Activated naive CD8-positive, alpha-beta T cell treated with anti-CD3 and anti-CD28 coated beads, Interleukin-2, amount 10 ng/mL, durations not matched to agents 7 days and 5 days (primary cell): Measurements from ENCODE around the gene BACH2. TPM values are rescaled to one million over a fixed set of nuclear protein-coding genes. Genes with fewer than 3 reads are reported as not detected.
A peak's percentile ranks its signal among the peaks of the same experiment; 100 is the strongest.

Experiments used
- ATAC-seq: fragments of 150-1000 bp; cut with Tn5 transposase; one replicate; pipeline ENCODE4 v1.10.0; 2021; ENCODE audit warnings: low read depth, moderate library complexity
- POLR2A ChIA-PET: fragments of 350-600 bp; sonication (Branson Sonifier 250); formaldehyde crosslinking; loops from one replicate; lab custom pipeline; 2021; ENCODE audit warnings: antibody characterized with exemption; lab: Charles Lee
- DNase-seq: peaks from one replicate; pipeline ENCODE4 v3.0.0; 2021
- H3K27ac Mint-ChIP-seq: one replicate; pipeline ENCODE4 v1.8.0; 2022; ENCODE audit warnings: mild to moderate bottlenecking, mixed read lengths
- H3K27me3 Mint-ChIP-seq: one replicate; pipeline ENCODE4 v1.8.0; 2022; ENCODE audit warnings: mild to moderate bottlenecking, moderate library complexity, mixed read lengths
- H3K36me3 Mint-ChIP-seq: one replicate; pipeline ENCODE4 v1.8.0; 2021; ENCODE audit warnings: mild to moderate bottlenecking, mixed read lengths
- H3K4me1 Mint-ChIP-seq: one replicate; pipeline ENCODE4 v1.8.0; 2021; ENCODE audit warnings: mixed read lengths
- H3K4me3 Mint-ChIP-seq: one replicate; pipeline ENCODE4 v1.8.0; 2022; ENCODE audit warnings: mild to moderate bottlenecking, moderate library complexity, mixed read lengths
- H3K9me3 Mint-ChIP-seq: one replicate; pipeline ENCODE4 v1.8.0; 2021; ENCODE audit warnings: mixed read lengths
- total RNA-seq, 2 experiments: library from RNA; stranded (reverse); gene quantifications; one replicate each; pipeline ENCODE4 v1.2.3, GENCODE V29; 2021

BACH2 gene
- total RNA-seq, 2 experiments from 2014 or later: 61.7 to 65.8 TPM

DNA sequence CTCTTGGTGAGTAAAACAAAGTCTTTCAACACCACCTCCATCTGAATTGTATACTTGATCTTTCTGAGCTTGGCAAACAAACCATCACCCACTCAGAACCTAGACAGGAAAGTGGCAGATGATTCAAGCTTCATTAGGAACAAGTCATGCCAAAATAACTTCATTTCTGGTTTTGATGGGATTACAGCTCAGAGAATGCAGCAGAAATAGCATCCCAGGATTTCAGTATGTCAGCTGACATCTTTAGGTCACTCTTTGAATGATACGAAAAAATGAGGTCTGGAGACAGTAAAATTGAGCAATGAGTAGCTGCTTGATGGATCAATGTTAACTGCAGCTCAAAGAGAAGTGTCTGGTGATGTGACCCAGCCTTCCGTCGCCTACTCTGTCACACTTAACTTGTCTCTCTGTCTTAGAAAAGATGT, 310.0 kb downstream of the BACH2 start:
- POLR2A ChIA-PET: no interaction called here
- Mint-ChIP-seq H3K27ac (peak overlapping the region; percentile 27), H3K9me3 (no peaks in the 10 kb centered on the region), H3K4me1 (peaks cover 62% of the 10 kb centered on the region), H3K4me3 (no peak overlapping the region), H3K36me3 (peaks cover 50% of the 10 kb centered on the region), H3K27me3 (no peaks in the 10 kb centered on the region)
- ATAC-seq: no peak
- DNase-seq: no peak

DNA sequence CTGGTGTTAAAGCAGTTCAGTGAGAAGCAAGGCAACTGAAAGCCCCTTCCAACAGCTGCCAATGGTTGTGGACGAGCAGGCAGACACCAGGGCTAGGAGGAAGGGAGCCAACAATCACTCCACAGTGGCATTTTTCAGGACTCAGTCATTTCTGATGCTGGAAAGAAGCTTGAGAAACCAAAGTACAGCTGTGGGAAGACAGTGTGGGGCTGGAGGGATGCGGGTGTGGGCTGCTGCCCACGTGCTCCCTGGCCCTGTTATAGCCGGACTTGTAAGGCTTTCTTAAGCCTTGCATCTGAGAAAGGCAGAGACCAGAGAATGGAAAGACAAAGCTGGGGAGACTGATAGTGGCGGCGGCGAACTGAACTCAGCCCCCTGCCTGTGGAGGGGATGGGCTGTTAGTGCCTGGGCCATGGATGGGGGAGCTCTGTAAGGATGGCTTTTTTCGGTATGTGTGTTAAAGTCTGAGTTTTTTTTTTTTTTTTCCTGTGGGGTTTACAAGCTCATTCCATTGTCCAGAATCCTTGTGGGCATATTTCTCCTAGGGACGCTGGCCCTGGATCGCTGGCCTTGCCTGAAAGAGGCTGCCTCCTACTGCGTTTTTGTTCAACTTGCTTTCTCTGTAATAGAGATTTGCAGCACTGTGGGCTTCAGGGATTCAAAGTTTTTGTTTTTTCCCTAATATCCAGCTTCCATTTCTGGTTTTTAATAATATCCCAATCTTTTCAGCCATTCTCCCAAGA, 310.7 kb downstream of the BACH2 start:
- Mint-ChIP-seq H3K27me3 (no peaks in the 10 kb centered on the region), H3K4me1 (peaks cover 63% of the 10 kb centered on the region), H3K36me3 (peaks cover 52% of the 10 kb centered on the region), H3K9me3 (no peaks in the 10 kb centered on the region), H3K27ac (peak overlapping the region; percentile 9), H3K4me3 (no peak overlapping the region)
- ATAC-seq: no peak
- POLR2A ChIA-PET: no interaction called here
- no peak for DNase-seq

DNA sequence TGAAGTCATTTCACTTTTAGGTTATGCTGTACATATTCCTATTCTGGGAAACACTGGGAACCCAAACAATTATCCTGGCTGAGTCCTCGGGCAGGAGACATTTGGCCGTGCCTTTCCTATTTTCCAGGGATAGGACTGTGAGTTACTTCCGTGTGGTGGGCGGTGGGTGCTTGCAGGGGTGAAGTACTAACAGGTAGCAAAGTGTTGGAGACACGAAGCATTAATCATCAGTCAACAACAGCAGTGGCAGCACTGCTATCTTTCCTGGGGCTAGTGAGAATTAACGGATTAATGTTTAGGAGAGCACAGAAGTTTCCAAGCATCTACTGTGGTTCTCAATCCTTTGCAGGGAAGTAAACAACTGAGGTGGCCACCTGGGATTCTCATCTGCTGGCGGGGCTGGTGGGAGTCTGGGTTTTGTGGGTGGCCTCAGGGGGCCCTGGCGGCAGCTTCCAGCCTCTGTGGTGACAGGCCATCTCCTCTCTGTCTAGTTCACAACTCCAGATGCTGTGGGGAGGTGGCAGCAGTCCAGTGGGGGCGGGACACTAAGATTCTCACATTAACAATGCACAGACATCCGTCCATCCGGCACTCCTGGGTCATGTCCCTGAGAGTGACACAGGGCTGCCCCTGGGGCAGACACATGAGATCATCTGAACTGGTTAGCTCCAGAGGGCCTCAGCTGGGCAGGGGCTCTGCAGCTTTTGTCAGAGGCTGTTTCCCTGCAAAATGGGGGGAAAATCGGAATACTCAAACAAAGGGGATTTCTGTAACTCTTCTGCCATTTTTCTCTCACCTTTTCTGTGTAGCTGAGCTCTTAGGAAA, 311.5 kb downstream of the BACH2 start:
- POLR2A ChIA-PET: no interaction called here
- no peaks in the 10 kb centered on the region for H3K9me3 Mint-ChIP-seq
- H3K4me3 Mint-ChIP-seq: no peak overlapping the region
- peaks cover 58% of the 10 kb centered on the region for H3K4me1 Mint-ChIP-seq
- DNase-seq: no peak
- H3K36me3 Mint-ChIP-seq: peaks cover 50% of the 10 kb centered on the region
- ATAC-seq: peak; percentile 32
- no peaks in the 10 kb centered on the region for H3K27me3 Mint-ChIP-seq
- H3K27ac Mint-ChIP-seq: peak overlapping the region; percentile 5

DNA sequence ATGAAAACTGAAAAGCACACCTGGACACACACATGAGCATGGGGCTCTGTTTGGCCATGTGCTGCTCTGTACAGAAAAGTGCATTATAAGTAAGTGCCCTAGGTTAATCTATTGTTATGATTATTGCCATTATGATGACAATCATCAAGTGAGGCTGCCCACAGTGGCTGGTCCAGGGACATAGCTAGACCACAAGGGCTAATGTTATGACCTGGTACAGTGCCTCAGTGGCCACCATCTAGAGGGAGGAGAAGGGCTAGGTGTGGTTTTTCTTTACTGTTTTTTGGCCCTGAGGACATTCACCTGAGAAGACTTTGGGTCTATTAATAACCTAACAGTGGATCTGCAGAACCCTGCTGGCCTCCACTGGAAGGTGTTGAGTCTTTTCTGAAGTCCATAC, 316.3 kb downstream of the BACH2 start:
- H3K4me1 Mint-ChIP-seq: peaks cover 36% of the 10 kb centered on the region
- no peaks in the 10 kb centered on the region for H3K27me3 Mint-ChIP-seq
- DNase-seq: no peak
- no peak overlapping the region for H3K27ac Mint-ChIP-seq
- POLR2A ChIA-PET: interaction anchor here (0.7 kb wide), 1 partner anchor 26 kb away, joined by 4 read pairs; no protein-coding TSS in a partner anchor
- H3K36me3 Mint-ChIP-seq: peaks cover 27% of the 10 kb centered on the region
- H3K4me3 Mint-ChIP-seq: no peak overlapping the region
- no peaks in the 10 kb centered on the region for H3K9me3 Mint-ChIP-seq
- no peak for ATAC-seq

DNA sequence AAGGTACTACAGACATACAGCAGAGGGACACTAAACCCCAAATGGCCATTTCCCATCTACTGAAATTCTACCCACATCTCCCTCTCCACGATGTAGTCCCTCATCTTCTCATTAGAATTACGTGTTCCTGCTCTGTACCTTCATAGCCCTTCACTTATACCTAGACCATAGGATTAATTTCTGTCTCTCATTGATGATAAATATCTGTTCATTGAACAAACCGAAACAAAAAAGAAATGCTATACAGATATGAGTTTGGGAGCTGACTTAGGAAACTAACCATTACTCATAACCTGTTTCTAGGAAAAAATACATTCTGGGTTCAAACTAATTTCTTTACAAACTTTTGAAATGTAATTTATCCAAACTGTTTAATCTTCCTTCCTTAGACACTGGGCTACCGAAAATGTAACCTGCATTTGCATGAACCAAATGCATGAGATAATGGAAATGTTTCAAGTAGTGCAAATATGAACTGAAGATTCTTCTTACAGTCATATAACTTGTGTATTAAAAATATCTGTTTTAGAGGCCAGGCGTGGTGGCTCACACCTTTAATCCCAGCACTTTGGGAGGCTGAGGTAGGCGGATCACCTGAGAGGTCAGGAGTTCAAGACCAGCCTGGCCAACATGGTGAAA, 317.0 kb downstream of the BACH2 start:
- Mint-ChIP-seq H3K36me3 (peaks cover 29% of the 10 kb centered on the region), H3K4me1 (peaks cover 35% of the 10 kb centered on the region), H3K27ac (no peak overlapping the region), H3K27me3 (no peaks in the 10 kb centered on the region), H3K9me3 (no peaks in the 10 kb centered on the region), H3K4me3 (peak overlapping the region; percentile 29)
- POLR2A ChIA-PET: interaction anchor here (0.7 kb wide), 1 partner anchor 27 kb away, joined by 4 read pairs; no protein-coding TSS in a partner anchor
- peak; percentile 27 for ATAC-seq
- no peak for DNase-seq

DNA sequence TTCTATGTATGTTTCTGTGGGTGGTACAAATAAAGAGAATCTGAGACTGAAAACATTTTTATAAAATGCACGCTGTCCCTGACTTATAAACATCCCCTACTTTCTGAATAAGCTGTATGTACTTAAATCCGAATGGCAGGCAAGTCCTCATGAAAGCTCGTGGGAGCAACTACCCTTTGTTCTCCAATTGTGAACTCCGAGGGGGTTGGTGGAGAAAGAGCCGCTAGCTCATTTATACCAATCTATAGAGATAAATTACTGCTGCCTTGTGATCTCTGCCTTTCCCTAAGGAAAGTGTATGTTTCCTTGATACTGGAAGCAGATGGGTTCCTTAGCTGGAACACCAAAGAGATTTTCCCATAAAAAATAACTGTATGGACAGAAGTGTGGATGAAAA, 317.9 kb downstream of the BACH2 start:
- Mint-ChIP-seq H3K4me3 (no peak overlapping the region), H3K36me3 (peaks cover 33% of the 10 kb centered on the region), H3K27ac (no peak overlapping the region), H3K27me3 (no peaks in the 10 kb centered on the region), H3K9me3 (no peaks in the 10 kb centered on the region), H3K4me1 (peaks cover 37% of the 10 kb centered on the region)
- no peak for ATAC-seq
- DNase-seq: no peak
- POLR2A ChIA-PET: interaction anchor here (0.6 kb wide), 2 partner anchors 127 to 897 kb away, joined by 3 to 5 read pairs; no protein-coding TSS in a partner anchor

DNA sequence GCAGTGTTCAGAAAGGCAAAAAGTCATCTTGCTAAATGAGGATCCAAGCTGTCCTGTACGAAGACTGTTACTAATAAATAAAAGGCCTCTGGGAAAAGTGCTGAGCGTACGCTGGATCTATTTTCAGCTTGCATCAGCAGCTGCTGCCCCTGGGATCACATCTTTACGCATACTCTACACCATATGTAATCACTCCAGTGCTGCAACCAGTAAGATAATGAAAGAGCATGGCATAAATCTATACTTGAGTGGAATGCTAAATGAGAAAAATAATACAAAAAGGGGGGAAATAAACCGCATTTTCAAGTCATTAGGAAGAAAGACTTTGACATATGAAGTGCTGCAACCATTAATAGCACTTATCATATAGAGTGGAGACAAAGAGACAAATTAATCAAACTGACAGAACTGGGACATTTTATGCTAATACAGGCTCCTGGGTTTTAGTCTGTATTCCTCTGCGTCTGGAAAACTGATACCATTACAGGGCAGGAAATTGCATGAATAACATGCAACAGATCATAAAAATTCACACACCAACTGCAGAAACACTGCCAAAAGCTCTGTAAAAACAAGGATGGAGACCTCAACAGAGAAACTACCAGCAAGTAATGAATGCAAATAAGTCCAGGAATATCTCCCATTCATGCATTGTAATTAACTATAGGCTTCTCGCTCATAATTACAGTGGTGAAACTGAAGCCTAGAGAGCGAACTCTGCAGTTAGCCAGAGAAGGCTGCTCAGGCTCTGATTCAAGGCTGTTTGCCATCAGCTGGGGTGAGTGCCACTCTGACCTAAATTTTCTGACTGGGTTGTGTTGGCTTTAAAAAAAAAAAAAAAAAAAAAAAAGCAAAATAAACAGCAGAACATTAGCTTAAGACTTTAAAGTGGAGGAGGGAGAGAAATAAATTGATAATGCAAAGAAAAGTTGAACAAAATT, 318.6 kb downstream of the BACH2 start:
- H3K9me3 Mint-ChIP-seq: no peaks in the 10 kb centered on the region
- H3K4me3 Mint-ChIP-seq: no peak overlapping the region
- ATAC-seq (no peak), DNase-seq (no peak)
- no peaks in the 10 kb centered on the region for H3K27me3 Mint-ChIP-seq
- POLR2A ChIA-PET: interaction anchor here (0.6 to 0.7 kb wide), 3 partner anchors 108 to 897 kb away, joined by 3 to 7 read pairs (median 5); no protein-coding TSS in a partner anchor
- H3K4me1 Mint-ChIP-seq: peaks cover 40% of the 10 kb centered on the region
- H3K36me3 Mint-ChIP-seq: peaks cover 37% of the 10 kb centered on the region
- H3K27ac Mint-ChIP-seq: no peak overlapping the region

DNA sequence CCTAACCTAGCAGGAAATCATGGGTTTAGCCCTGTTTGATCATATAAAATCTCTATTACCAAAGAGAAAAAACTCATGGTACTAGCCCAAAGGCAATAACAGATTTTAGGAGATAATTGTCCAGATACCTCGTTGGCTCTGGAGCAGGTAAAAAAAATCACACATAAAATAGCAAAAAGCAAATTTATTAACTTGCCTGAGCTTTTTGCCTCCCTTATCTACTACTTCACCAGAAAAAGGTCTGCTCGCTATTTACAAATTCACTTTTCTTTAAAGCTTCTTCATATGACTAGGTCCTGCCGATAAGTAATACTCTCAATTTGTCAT, 320.0 kb downstream of the BACH2 start:
- Mint-ChIP-seq H3K4me3 (no peak overlapping the region), H3K4me1 (peaks cover 32% of the 10 kb centered on the region), H3K27ac (peak overlapping the region; percentile 53)

DNA sequence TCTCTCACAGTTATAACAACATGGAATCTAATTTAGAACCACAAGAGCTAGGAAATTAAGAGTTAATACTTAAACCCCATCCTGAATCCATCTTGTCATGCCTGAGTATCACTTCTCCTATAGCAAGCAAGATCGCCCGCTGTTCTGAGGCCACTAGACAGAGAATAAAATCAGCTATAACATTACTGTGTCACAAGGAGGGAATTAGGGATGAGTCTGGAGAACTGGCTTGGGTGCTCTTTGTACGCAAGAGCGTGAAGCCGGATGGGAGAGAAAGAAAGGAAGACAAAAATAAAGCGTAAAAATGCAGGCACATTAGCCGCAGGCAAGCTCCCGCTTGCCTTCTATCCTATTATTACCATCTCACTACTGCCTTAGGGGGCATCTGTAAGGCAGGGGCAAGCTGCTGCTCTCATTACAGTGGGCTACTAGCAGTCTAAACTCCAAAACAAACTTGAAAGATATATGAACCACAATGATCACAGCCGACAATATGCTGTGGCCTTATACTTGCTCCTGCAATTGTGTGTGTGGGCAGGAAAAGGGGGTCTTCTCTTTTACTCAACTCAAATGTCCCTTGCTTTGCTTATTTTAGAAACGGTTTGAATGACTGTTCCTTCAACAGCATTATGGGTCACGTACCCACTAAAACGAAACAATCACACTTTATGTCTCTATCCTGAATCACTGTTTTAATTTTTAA, 320.5 kb downstream of the BACH2 start:
- ATAC-seq (peak; percentile 15), DNase-seq (no peak)
- POLR2A ChIA-PET: no interaction called here
- no peaks in the 10 kb centered on the region for H3K9me3 Mint-ChIP-seq
- H3K4me3 Mint-ChIP-seq: no peak overlapping the region
- H3K4me1 Mint-ChIP-seq: peaks cover 27% of the 10 kb centered on the region
- peaks cover 39% of the 10 kb centered on the region for H3K36me3 Mint-ChIP-seq
- H3K27me3 Mint-ChIP-seq: no peaks in the 10 kb centered on the region
- H3K27ac Mint-ChIP-seq: peak overlapping the region; percentile 53

More for the DNA sequence above, 320.0 kb downstream of the BACH2 start:
- Mint-ChIP-seq H3K9me3 (no peaks in the 10 kb centered on the region), H3K36me3 (peaks cover 38% of the 10 kb centered on the region), H3K27me3 (no peaks in the 10 kb centered on the region)
- DNase-seq: no peak
- no peak for ATAC-seq
- POLR2A ChIA-PET: no interaction called here

DNA sequence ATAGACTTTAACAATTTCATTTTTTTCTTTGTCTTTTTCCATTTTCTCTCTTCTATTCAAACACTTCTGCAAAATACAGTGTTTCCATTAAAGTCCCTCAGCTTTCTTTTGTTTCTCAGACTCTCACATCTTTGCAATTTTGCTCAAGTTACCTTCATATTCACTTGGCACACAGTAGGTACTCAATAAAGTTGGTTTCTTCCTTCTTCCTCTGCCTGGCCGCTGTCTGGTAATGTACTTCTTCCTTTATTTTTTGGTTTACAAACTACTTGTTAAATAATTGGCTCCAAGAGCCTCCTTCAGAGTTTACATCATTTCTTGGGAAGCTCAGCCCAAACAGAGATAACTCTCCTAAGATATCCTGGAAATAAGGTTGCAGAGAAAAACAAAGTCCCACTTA, 321.3 kb downstream of the BACH2 start:
- Mint-ChIP-seq H3K27ac (no peak overlapping the region), H3K4me1 (peaks cover 26% of the 10 kb centered on the region), H3K27me3 (no peaks in the 10 kb centered on the region), H3K4me3 (no peak overlapping the region), H3K9me3 (no peaks in the 10 kb centered on the region), H3K36me3 (peaks cover 35% of the 10 kb centered on the region)
- ATAC-seq: no peak
- POLR2A ChIA-PET: no interaction called here
- DNase-seq: no peak

DNA sequence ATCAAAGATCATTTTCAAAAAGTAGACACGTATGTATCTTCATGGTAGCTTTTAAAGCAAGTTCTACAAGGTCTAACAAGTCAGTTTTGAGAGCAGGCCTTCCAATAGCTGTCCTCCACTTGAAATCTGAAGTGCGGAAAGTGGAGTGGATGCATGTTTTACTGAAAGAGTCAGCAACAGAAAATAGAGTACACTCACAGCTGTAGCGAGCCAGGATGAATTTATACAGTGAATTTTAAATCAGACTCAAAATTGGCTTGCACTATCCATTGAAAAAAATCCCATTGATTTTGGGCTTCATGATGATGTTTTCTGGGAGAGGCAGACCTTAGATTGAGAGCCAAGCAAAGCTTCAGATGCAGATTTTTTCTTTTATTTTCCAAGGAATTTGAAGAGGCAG, 321.8 kb downstream of the BACH2 start:
- Mint-ChIP-seq H3K4me1 (peaks cover 26% of the 10 kb centered on the region), H3K27me3 (no peaks in the 10 kb centered on the region), H3K36me3 (peaks cover 34% of the 10 kb centered on the region), H3K4me3 (no peak overlapping the region), H3K27ac (no peak overlapping the region), H3K9me3 (no peaks in the 10 kb centered on the region)
- no peak for DNase-seq
- POLR2A ChIA-PET: no interaction called here
- ATAC-seq: no peak

DNA sequence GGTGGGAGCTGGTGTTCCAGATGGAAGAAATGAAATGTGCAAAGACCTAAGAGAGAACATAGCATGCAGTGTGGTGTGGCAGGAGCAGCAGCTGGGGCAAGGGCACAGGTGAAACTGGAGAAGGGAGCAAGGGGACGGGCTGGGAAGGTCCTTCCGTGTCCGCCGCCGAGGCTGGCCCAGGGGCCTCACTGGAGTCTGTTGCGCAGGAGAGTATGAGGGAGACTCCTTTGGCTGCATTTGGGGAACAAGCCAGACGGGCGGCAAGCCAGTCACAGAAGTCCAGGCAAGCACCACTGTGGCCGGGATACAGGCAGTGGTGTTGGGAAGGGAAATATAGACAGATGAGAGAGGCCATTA, 324.6 kb downstream of the BACH2 start:
- Mint-ChIP-seq H3K27ac (no peak overlapping the region), H3K9me3 (no peaks in the 10 kb centered on the region), H3K27me3 (no peaks in the 10 kb centered on the region), H3K36me3 (peaks cover 42% of the 10 kb centered on the region), H3K4me1 (peaks cover 30% of the 10 kb centered on the region), H3K4me3 (no peak overlapping the region)
- POLR2A ChIA-PET: no interaction called here
- ATAC-seq (no peak), DNase-seq (no peak)
